ENCODE results near the gene SYT7.

DNA sequence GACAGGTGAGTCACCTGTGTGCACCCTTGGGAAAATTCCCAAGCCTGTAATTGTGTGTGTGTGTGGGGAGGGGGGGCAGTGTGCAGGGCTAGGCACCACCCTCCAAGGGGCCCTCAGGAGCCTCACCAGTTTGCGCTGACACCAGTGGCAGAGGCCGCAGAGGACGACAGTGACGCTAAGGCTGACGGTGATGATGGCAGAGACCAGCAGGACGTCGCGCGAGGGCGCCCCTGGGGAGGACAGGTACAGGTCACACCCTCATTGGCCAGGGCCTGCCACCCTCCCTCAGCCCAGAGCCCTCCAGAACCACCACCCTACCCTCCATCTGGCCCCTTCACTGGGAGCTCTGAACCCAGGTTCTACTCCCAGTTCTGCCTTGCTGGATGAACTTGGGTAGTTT lies 24.9 kb downstream of the SYT7 start:
- TF ChIP-seq, protein P1, sequence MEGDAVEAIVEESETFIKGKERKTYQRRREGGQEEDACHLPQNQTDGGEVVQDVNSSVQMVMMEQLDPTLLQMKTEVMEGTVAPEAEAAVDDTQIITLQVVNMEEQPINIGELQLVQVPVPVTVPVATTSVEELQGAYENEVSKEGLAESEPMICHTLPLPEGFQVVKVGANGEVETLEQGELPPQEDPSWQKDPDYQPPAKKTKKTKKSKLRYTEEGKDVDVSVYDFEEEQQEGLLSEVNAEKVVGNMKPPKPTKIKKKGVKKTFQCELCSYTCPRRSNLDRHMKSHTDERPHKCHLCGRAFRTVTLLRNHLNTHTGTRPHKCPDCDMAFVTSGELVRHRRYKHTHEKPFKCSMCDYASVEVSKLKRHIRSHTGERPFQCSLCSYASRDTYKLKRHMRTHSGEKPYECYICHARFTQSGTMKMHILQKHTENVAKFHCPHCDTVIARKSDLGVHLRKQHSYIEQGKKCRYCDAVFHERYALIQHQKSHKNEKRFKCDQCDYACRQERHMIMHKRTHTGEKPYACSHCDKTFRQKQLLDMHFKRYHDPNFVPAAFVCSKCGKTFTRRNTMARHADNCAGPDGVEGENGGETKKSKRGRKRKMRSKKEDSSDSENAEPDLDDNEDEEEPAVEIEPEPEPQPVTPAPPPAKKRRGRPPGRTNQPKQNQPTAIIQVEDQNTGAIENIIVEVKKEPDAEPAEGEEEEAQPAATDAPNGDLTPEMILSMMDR (IDR thresholded peaks at IDR 0.05): no peak
- no peak for TF ChIP-seq EP300 (IDR thresholded peaks at IDR 0.05)
- TF ChIP-seq POLR2A (IDR thresholded peaks at IDR 0.05): no peak
- no peak for TF ChIP-seq POLR2AphosphoS5 (IDR thresholded peaks at IDR 0.05)
